Measurements from ENCODE around the gene EPN3.

EPN3 gene

DNA sequence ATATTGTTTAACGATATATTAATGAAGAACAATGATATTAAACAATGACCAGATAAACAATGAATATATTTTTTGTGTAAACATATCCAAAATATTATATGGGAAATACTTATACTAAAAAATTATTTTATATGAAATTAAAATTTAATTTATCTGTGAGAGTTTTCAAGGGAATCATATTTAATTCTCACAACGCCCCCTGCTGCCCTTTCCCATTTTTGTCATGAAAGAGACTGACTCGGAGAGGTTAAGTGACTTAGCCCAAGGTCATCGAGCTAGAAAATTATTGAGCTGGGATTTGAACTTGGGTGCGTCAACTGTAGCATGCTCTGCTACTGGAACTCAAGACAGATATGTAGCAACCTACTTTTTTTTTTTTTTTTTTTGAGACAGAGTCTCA lies 31.5 kb upstream of the EPN3 start:
- TF ChIP-seq GATA3 (IDR thresholded peaks at IDR 0.05; ENCODE audit: low read depth, low read length), result no peak

DNA sequence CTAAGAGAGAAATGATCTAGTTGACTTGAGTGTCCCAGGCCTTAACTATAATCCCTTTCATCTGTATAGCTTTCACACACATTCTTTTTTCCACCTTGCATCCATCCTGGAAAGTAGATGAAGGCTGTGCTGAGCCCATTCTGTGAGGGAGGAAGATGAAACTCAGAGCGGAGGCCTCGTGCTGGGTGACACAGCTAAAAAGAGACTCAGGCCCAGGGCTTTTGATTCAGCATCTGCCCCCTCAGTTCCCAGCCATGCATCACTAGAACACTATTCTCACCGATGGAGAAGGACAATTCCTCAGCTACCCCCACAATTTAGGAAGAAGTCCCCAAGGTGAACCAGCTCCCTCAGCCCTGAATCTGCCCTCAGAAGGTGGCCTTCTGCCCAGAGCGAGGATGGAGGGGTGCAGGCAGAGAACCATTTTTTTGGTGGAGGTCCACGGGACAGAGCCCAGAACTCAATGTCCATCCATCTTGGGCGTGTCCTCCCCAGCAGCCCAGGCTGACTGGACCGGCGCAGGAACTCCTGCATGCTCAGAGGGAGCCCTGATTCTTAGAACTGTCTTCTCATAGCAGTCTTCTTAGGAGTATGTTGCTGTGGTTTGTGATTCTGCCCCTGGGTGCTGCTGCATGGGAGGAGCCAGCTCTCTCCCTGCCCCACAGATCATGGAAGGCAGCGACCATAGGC lies 30.1 kb upstream of the EPN3 start:
- TF ChIP-seq GATA2 (IDR thresholded peaks at IDR 0.05; ENCODE audit: low read depth, low read length) (no peak), GATA3 (IDR thresholded peaks at IDR 0.05; ENCODE audit: low read depth, low read length) (no peak)

GRCh38 chr17:50505591-50506130 lies 26.9 kb upstream of the EPN3 start:
- TF ChIP-seq GATA2 (IDR thresholded peaks at IDR 0.05; ENCODE audit: low read depth, low read length) (no peak), GATA3 (IDR thresholded peaks at IDR 0.05; ENCODE audit: low read depth, low read length) (no peak)

GRCh38 chr17:50506298-50506697 lies 26.2 kb upstream of the EPN3 start:
- TF ChIP-seq GATA2 (IDR thresholded peaks at IDR 0.05; ENCODE audit: low read depth, low read length) (no peak), GATA3 (IDR thresholded peaks at IDR 0.05; ENCODE audit: low read depth, low read length) (no peak)

DNA sequence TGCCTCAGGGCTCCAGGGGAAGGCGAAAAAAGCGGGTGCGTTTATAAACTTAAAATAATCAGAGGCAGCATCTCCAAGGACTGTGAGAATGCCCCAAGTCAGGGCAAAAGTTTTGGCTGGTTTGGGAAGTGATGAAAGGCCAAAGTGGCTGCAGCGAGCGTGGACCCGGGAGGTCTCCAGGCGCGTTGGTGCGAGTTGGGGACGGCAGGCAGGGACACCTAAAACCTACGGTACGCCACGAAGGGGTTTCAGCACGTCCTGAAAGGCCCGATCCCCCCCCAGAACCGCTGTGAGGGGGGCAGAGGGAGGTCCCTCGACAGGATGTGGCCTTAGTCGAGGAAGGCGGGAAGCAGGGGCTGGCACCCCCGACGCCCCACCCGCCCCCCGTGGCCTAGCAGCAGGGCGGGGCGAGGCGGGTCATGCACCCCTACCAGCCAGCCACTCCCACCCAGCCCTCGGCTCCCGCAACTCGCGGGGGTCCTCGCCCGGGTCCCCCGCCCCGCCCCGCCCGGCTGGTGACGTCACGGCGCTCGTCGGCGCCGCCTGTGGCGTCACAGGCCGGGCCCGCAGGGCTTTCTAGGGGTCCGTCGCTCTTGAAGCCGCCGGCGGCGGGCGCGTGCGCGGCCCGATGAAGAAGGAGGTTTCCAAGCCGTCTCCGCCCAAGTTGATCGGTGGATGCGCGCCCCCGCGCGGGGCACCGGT lies 24.5 kb upstream of the EPN3 start, which contains the start of gene MYCBPAP:
MYCBPAP (plus strand) TSS at position 569 of the 702 bp plus-strand sequence. CDS start 236 bp downstream, outside the sequence.
- TF ChIP-seq GATA3 (IDR thresholded peaks at IDR 0.05; ENCODE audit: low read depth, low read length) (no peak), GATA2 (IDR thresholded peaks at IDR 0.05; ENCODE audit: low read depth, low read length) (no peak)

GRCh38 chr17:50508573-50509460 lies 23.7 kb upstream of the EPN3 start:
- TF ChIP-seq GATA2 (IDR thresholded peaks at IDR 0.05; ENCODE audit: low read depth, low read length) (no peak), GATA3 (IDR thresholded peaks at IDR 0.05; ENCODE audit: low read depth, low read length) (no peak)

DNA sequence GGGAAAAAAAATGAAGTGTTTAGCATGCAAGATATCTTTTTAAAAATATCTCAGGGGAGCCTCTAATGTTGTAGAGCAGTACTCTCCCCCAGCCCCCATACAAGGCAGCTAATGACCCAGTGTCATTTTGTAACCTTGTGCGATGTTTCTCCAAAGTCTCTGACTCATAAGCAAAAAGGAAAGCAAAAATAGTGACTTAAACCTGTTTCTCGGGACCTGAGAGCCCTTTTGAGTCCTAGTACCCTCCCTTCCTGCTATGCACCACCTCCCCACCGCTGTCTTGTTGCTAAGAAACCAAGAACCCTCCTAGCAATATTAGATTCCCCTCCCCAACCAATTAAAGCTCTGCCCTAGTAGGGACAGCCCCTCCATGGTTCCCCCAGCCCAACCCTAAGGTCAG lies 21.5 kb upstream of the EPN3 start:
- TF ChIP-seq GATA3 (IDR thresholded peaks at IDR 0.05; ENCODE audit: low read depth, low read length), result no peak
- TF ChIP-seq GATA2 (IDR thresholded peaks at IDR 0.05; ENCODE audit: low read depth, low read length), result no peak

GRCh38 chr17:50513495-50513894 lies 19.0 kb upstream of the EPN3 start:
- TF ChIP-seq GATA2 (IDR thresholded peaks at IDR 0.05; ENCODE audit: low read depth, low read length) (no peak), GATA3 (IDR thresholded peaks at IDR 0.05; ENCODE audit: low read depth, low read length) (no peak)

DNA sequence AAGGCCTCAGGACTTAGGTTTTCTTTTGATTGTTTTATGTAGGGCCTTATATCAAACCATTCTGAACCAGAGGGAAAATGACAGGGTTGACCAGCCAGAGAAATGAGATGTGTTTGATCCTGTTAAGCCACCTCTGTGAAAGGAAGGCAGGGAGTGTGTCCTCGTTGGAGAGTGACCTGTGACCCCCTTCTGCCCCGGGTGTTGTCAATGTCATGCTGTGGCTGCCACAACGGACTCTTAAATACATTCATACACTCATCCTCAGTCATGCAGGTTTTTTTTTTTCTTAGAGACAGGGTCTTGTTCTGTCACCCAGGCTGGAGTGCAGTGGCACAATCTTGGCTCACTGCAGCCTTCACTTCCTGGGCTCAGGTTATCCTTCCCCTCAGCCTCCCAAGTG lies 18.1 kb upstream of the EPN3 start:
- TF ChIP-seq GATA2 (IDR thresholded peaks at IDR 0.05; ENCODE audit: low read depth, low read length) (no peak), GATA3 (IDR thresholded peaks at IDR 0.05; ENCODE audit: low read depth, low read length) (no peak)

- TF ChIP-seq GATA3 (IDR thresholded peaks at IDR 0.05; ENCODE audit: low read depth, low read length) (no peak), GATA2 (IDR thresholded peaks at IDR 0.05; ENCODE audit: low read depth, low read length) (no peak)
Measured at GRCh38 chr17:50514936-50515702, 17.4 kb upstream of the EPN3 start.

DNA sequence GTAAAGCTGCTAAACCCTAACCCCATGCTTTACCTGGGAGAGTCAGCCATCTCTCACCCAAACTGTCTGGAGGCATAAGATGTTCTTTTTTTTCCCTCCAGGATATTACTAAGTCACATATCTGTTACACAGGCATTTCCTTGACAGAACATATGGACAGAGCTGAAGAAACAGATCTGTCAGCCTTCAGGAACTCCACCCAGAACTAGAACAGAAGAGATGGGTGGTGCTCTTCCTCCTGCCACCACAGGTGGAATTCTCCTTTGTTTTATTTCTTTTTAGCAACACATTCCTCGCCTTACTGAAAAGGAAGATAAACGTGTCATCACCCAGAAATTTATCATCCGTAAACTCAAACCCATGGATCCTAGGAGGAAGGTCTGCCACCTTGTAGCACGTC lies 15.5 kb upstream of the EPN3 start:
- no peak for TF ChIP-seq GATA3 (IDR thresholded peaks at IDR 0.05; ENCODE audit: low read depth, low read length)
- no peak for TF ChIP-seq GATA2 (IDR thresholded peaks at IDR 0.05; ENCODE audit: low read depth, low read length)

DNA sequence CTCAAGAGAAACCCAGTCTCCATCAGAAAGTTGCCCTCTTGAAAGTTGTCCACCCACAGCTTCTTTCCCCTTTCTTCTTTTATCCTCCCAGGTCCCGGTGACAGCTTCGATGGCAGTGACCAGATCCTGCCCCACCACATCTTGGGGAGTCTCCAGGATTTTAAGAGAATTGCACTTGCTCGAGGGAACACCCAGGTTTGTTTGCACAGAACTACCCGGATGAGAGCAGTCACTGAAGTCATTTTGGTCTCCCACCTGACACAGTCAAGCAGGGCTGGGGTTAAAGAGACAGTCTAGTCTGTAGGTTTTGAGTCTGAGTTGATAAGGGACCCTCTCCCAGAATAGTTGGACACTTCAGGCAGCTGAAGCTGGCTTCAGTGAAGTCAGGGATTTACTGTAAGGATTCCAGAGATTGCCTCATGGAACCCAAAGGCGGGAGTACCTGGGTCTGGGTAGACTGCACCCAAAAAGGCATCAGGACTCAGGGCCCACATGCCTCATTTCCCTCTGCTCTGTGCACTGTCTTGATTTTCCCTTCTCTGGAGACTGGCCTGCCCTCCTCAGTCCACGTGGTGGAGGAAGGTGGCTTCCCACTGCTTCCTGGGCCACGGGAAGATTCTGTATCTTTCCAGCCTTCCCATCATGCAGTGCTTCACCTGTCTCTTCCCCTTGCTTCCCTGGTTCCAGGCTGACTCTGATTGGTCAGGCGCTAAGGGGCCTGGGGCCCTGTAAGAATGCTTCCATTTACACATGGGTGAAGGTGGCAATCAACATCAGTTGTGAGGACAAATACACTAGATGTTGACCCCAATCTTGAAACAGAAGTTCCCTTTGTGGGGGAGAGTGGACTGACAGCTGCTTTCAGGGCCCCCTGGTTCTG lies 14.8 kb upstream of the EPN3 start:
- TF ChIP-seq GATA2 (IDR thresholded peaks at IDR 0.05; ENCODE audit: low read depth, low read length), result no peak
- no peak for TF ChIP-seq GATA3 (IDR thresholded peaks at IDR 0.05; ENCODE audit: low read depth, low read length)

Data from SH-SY5Y (cell line).